ENCODE data around the gene PARD3B.

GRCh38 chr2:205284334-205284733 is 739.1 kb downstream of the PARD3B start:
- TF ChIP-seq POLR2AphosphoS5 (IDR thresholded peaks at IDR 0.05) (no peak), EP300 (IDR thresholded peaks at IDR 0.05) (no peak), POLR2A (IDR thresholded peaks at IDR 0.05) (no peak)
- TF ChIP-seq, protein P1, sequence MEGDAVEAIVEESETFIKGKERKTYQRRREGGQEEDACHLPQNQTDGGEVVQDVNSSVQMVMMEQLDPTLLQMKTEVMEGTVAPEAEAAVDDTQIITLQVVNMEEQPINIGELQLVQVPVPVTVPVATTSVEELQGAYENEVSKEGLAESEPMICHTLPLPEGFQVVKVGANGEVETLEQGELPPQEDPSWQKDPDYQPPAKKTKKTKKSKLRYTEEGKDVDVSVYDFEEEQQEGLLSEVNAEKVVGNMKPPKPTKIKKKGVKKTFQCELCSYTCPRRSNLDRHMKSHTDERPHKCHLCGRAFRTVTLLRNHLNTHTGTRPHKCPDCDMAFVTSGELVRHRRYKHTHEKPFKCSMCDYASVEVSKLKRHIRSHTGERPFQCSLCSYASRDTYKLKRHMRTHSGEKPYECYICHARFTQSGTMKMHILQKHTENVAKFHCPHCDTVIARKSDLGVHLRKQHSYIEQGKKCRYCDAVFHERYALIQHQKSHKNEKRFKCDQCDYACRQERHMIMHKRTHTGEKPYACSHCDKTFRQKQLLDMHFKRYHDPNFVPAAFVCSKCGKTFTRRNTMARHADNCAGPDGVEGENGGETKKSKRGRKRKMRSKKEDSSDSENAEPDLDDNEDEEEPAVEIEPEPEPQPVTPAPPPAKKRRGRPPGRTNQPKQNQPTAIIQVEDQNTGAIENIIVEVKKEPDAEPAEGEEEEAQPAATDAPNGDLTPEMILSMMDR (IDR thresholded peaks at IDR 0.05), result no peak

Measured in sigmoid colon (tissue), 4 donors.